Ureter (tissue), 1 donor: ENCODE data around the gene SPACDR. TPM values are rescaled to one million over a fixed set of nuclear protein-coding genes. Genes with fewer than 3 reads are reported as not detected.

Experiments
- DNase-seq: peaks from one replicate; pipeline ENCODE4 v3.0.0-alpha.2; 2020; ENCODE audit warnings: low spot score
- total RNA-seq: library from RNA; stranded (reverse); gene quantifications from one replicate; pipeline ENCODE4 v1.2.4, GENCODE V29; 2023
- donor health status: DM: yes; HTN: yes; CAD: no.

SPACDR gene
- total RNA-seq, 1 donor from 2014 or later = not detected

GRCh38 chr7:100484673-100485045, 20.6 kb upstream of the SPACDR start:
- DNase-seq = no peak

- DNase-seq = no peak
Observed at GRCh38 chr7:100483722-100484672, 19.9 kb upstream of the SPACDR start, which contains the start of gene NYAP1. Gene NYAP1 (plus strand): TSS chr7:100483927. CDS start chr7:100485312, 1,385 bp downstream.

- DNase-seq = no peak
Observed at GRCh38 chr7:100483090-100483721, 19.1 kb upstream of the SPACDR start.

GRCh38 chr7:100482728-100483089, 18.6 kb upstream of the SPACDR start:
- no peak for DNase-seq

- DNase-seq = no peak
Observed at GRCh38 chr7:100481466-100481865, 17.4 kb upstream of the SPACDR start.

GRCh38 chr7:100478958-100479660, 15.0 kb upstream of the SPACDR start, which contains the start of gene TSC22D4:
Gene TSC22D4 (minus strand): TSS chr7:100479214. CDS start chr7:100478038, 1,176 bp downstream.
- DNase-seq = peak; percentile 98

- no peak for DNase-seq
Observed at GRCh38 chr7:100477871-100478267, 13.8 kb upstream of the SPACDR start.

- DNase-seq = no peak
Observed at GRCh38 chr7:100476903-100477870, 13.1 kb upstream of the SPACDR start.

- DNase-seq = no peak
Observed at GRCh38 chr7:100476101-100476780, 12.2 kb upstream of the SPACDR start.

GRCh38 chr7:100475549-100475948, 11.5 kb upstream of the SPACDR start:
- DNase-seq = no peak

- no peak for DNase-seq
Observed at GRCh38 chr7:100472854-100473499, 8.9 kb upstream of the SPACDR start.

GRCh38 chr7:100472121-100472851, 8.2 kb upstream of the SPACDR start:
- DNase-seq = no peak

GRCh38 chr7:100471021-100471420, 7.0 kb upstream of the SPACDR start:
- no peak for DNase-seq

GRCh38 chr7:100469227-100470044, 5.4 kb upstream of the SPACDR start:
- peak; percentile 88 for DNase-seq

GRCh38 chr7:100467638-100468373, 3.7 kb upstream of the SPACDR start:
- DNase-seq = no peak

- DNase-seq = no peak
Observed at GRCh38 chr7:100466653-100467605, 2.9 kb upstream of the SPACDR start.
